GM19023 (cell line): ENCODE data around the gene MT1M.
"Not testable (repeated sequence)": the region's sequence is repeated elsewhere in the genome, so short reads cannot be mapped to it uniquely, and the experiment has no call there.

Source experiments
- ATAC-seq: cut with Tn5 transposase; IDR thresholded peaks from one replicate; pipeline ENCODE4 v1.9.1; 2021; ENCODE audit warnings: mild to moderate bottlenecking, moderate library complexity; ENCODE audit not compliant: unreplicated experiment

Gene MT1M

GRCh38 chr16:56632156-56632847 is at the start of gene MT1M:
MT1M (plus strand) TSS chr16:56632659; CDS start chr16:56632732, 73 bp downstream.
- ATAC-seq = no peak

GRCh38 chr16:56582911-56583310 is 49.5 kb upstream of the MT1M start:
- not testable (repeated sequence) for ATAC-seq

DNA sequence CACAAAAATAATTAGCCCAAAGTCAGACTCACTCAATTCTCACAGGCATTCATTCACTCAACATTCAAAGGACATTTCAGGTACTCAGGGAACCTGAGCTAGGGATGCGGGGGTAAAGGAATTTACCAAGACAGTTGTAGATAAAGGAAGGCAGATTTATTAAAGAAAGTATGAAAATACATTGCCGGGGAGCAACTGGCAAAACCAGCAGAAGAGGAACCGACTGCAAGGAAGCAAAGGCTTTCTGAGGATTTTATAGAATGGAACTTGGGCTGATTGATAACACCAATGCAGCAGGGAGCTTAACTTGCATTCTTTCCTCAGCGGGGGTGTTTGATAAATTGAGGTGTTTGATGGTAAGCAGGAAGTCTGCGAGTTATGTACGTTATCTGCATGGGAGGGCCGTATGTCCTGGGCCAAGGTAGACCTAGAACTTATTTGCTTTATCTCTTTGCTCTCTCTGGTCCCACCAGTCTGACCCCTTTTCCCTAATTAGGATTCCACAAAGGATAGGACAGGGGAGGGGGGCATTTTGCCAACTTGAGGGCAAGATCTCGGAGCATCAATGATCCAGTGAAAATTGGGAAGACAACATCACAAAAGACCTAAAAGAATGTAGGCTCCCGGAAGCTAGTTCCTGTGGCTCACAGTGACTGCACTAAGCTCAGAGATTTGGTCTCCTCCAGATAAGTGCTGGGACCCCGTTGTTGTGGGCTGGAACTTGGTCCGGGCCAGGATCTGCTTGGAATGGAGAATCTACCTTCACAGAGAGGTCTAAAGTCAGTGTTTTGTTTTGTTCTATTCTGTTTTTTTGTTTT is 48.9 kb upstream of the MT1M start:
- ATAC-seq = no peak

DNA sequence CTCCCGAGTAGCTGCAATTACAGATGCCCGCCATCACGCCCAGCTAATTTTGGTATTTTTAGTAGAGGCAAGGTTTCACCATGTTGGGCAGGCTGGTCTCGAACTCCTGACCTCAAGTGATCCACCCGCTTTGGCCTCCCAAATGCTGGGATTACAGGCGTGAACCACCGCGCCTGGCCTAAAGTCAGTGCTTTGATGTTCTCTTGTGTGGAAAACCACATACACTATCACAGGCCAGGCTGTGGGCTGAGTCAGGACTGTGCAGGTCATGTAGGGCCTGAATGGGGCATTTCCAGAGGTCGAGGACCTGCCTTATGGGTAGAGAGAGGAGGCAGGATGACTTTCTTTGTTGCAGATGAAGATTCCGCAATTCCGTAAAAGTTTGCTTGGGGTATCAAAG is 48.2 kb upstream of the MT1M start:
- no peak for ATAC-seq

DNA sequence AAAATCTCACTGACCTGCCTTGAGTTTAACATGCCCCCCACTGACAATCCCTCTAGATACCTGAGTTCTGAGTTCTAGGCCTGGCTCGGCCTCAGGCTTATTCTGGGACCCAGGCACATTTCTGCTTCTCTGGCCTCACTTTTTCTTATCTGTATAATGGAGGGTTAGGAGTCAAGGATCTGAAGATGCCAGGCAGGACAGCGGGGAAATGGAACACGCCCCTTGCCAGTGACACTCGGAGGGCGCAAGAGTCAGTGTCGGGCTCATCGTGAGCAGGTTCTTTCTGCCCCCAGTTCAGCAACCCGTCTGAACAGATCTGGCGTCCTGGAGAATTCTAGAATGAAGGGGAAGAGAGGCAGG is 43.7 kb upstream of the MT1M start:
- no peak for ATAC-seq

- no peak for ATAC-seq
These were observed 43.1 kb upstream of the MT1M start, which contains the start of gene MT3 for GRCh38 chr16:56589141-56590039. MT3 (plus strand) TSS chr16:56589528; CDS start chr16:56589591, 63 bp downstream.

DNA sequence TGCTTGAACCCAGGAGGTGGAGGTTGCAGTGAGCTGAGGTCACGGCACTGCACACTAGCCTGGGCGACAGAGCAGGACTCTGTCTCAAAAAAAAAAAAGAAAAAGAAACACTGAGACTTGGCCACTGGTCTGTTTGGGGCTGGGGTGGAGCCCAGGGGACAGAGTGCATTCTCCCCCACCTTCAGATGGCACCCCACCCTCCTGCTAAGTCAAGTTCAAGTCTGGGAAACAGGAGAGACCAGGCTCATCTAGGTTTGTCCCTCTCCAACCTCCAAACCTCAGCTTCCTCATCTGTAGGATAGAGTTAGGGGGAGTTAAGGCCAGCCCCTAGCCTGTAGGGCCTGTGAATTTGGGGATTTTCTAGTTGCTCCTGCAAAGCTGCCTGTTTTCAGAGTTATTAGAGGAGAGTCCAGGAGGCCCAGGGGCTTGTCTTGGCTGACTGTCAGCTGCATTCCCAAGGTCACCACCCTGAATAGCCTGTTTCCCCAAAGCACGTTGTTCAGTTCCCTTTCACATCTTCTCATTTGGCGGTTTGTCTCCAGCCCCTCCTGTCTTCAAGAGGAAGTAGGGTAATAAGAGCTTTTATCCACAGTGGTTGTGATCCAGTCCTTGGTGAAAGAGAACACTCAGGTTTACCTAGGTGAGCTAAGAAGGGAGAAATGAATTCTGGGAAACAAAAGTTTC is 40.9 kb upstream of the MT1M start:
- no peak for ATAC-seq

DNA sequence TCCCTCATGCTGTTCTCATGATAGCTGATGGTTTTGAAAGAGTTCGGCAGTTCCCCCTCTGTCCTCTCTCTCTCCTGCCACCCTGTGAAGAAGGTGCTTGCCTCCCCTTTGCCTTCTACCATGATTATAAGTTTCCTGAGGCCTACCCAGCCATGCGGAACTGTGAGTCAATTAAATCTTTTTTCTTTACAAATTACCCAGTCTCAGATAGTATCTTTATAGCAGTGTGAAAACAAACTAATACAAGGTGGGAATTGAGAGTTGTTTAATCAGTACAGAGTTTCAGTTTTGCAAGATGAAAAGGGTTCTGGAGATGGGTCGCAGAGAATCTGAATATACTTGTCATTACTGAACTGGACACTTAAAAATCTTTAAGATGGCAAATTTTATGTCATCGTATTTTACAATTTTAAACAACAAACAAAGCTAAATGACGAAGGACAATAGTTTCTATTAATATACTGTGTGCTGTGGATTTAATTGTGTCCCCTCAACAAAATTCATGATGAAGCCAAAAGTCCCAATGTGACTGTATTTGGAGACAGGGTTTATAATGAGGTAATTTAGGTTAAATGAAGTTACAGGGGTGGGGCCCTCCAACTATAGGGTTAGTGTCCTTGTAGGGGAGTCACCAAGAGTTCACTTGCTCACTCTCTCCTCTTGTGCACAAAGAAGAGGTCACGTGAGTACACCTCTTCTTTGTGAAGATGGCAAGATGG is 38.7 kb upstream of the MT1M start:
- ATAC-seq = no peak

- no peak for ATAC-seq
These were observed 38.2 kb upstream of the MT1M start for GRCh38 chr16:56594292-56594619.

DNA sequence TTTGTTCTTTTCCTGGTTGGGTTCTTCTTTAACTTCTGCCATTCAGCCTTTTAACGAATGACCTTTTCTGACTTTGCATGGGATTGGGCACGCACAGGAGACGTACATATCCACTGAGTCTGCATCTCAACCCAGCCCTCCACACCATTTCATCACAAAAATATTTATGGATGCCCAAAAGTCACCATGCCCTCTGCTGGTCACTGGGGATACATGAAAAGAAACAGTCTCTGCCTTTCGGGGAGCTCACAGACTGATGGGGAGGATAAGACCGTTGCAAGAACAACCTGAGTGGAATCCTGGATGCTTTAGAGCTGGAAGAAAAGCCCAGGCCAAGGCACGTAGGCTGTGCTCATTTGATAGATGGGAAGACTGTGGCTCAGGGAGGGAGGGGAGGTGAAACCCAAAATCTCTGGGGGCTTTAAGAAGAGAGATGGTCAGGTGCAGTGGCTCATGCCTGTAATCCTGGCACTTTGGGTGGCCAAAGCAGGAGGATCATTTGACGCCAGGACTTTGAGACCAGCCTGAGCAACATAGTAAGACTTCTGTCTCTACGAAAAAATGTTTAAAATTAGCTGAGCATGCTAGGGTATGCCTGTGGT is 32.0 kb upstream of the MT1M start:
- no peak for ATAC-seq

DNA sequence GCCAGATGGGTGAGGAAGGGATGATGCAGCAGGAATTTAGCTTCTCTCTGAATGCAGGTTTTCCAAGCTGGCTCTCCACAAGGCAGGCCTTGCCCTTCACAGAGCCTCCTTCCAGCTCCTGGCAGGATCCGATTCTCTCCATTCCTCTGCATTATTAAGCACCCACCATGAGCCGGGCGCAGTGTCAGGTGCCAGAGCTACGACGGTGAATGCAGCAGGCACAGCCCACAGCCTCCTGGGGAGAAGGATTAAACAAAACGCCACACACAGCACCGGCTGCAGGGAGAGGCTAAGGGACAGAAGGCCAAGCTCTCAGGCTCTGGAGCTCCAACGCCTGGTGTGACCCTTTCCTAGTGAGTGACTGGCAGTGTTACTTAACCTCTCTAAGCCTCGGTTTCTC is 31.1 kb upstream of the MT1M start:
- no peak for ATAC-seq

GRCh38 chr16:56603589-56603988 is 28.9 kb upstream of the MT1M start:
- ATAC-seq = no peak

DNA sequence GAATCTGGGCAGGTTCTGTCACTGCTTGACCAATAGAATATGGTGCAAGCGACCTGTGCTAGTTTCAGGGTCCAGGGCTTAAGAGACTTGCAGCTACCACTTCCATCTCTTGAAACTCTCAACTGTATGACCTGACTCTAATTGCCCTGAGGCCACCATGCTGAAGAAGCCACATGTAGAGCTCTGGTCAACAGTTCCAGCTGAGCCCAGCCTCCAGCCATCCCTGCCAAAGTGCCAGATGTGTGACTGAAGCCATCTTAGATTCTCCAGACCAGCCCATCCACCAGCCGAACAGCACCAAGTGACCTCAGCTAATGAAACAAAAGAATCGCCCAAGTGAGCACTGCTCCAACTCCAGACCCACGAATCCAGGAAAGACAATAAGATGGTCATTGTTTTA is 27.5 kb upstream of the MT1M start:
- ATAC-seq = no peak

GRCh38 chr16:56605475-56605874 is 27.0 kb upstream of the MT1M start:
- ATAC-seq = no peak

- no peak for ATAC-seq
These were observed 26.4 kb upstream of the MT1M start for GRCh38 chr16:56606071-56606475.

DNA sequence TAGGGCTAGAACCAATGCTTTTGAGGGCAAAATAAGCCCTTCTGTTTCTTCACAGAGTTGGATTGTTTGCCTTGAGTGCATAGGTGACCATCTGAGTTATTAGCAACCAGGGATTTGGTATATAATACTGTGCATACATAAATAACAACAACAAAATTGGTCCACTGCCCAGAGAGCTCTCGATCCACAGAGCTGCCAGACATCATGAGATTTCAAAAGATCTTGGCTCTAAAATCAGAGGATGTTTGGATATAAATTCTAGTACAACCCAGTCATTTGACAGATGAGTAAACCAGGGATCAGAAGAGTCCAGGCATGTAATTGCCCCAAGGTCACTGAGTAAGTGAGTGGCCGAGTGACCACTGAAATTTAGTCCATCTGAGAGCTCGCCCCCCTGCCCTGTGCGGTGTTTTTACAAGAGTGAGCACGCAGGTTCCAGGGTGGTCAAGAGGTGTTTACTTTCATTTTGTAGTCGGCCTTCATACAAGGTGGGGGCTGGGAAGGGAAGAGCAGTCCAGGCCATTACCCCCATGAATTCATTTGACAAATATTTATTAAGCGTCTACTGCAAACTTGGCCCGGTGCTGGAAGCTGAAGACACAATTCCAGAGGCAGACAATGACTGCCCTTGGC is 25.9 kb upstream of the MT1M start:
- ATAC-seq = no peak

DNA sequence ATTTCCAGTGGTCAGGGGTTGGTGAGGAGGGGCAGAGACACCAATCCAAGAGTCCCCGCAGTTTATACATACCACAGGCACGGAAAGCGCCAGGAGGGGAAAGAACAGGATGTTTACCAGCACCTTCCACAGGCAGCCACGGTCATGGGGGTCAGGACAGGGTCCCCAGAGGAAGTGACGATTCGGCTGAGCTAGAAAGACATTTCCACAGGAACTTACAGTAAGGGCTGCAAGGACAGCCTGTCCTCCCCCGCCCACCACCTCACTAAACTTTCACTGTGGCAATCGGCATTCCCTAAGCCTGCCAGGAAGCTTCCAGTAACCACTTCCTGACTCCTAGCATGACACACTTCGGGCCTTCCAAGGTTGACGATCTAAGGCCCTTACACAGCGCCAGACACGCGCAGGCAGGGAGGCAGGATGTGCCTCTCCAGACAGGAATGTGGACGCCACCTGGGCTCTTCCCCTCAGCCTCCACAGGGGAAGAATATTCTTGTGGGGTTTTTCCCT is 25.3 kb upstream of the MT1M start:
- no peak for ATAC-seq

- no peak for ATAC-seq
These were observed 24.8 kb upstream of the MT1M start for GRCh38 chr16:56607675-56608042.
